CD14-positive monocyte (primary cell): ENCODE results near the gene TSPAN18. TPM values are rescaled to one million over a fixed set of nuclear protein-coding genes. Genes with fewer than 3 reads are reported as not detected.

ENCODE experiments used
- DNase-seq, 3 donors: peaks; one replicate each; pipeline ENCODE4 v3.0.0-alpha.2; 2011 to 2022
- H2AFZ ChIP-seq: 2 replicates; pipeline ENCODE4 v1.6.0; 2012; ENCODE audit warnings: mild to moderate bottlenecking, low read depth, low read length, inconsistent platforms; ENCODE audit not compliant: insufficient read depth, poor library complexity, severe bottlenecking
- H3K27ac ChIP-seq, 2 donors: 1 replicate in 1 of 2; 2 replicates in 1 of 2; pipeline ENCODE4 v1.5.1; 2012 to 2013; ENCODE audit warnings: low read length in 2 of 2, control low read depth in 1 of 2, inconsistent platforms in 1 of 2, low read depth in 1 of 2, mild to moderate bottlenecking in 1 of 2
- H3K27me3 ChIP-seq, 2 donors: one replicate each; pipeline versions ENCODE4 v1.6.0 to v1.6.1; 2011 to 2013; ENCODE audit warnings: low read length in 2 of 2; ENCODE audit not compliant: control insufficient read depth in 2 of 2, insufficient read depth in 2 of 2
- H3K36me3 ChIP-seq, 2 donors: replicated peaks in 1 of 2; 1 replicate in 1 of 2; 2 replicates in 1 of 2; pipeline versions ENCODE4 v1.5.1 to v1.6.1; 2012 to 2013; ENCODE audit warnings: low read length in 2 of 2, control low read depth in 1 of 2, inconsistent platforms in 1 of 2, mild to moderate bottlenecking in 1 of 2; ENCODE audit not compliant: insufficient read depth in 2 of 2, control insufficient read depth in 1 of 2
- H3K4me1 ChIP-seq, 2 donors: 1 replicate in 1 of 2; 2 replicates in 1 of 2; pipeline versions ENCODE4 v1.5.1 to v1.6.1; 2012 to 2013; ENCODE audit warnings: low read length in 2 of 2, control low read depth in 1 of 2, inconsistent platforms in 1 of 2, mild to moderate bottlenecking in 1 of 2, moderate library complexity in 1 of 2; ENCODE audit not compliant: insufficient read depth in 2 of 2, control insufficient read depth in 1 of 2
- H3K4me2 ChIP-seq: replicated peaks from 2 replicates; pipeline ENCODE3; 2012; ENCODE audit warnings: low read length, moderate library complexity, mild to moderate bottlenecking; ENCODE audit not compliant: poor library complexity, severe bottlenecking; ENCODE audit errors: extremely low read depth
- H3K4me3 ChIP-seq, 3 experiments: fragments of 200-600 bp in 1 of 3; sonication (generic) in 1 of 3; replicated peaks in 1 of 3; 1 replicate in 2 of 3; 2 replicates in 1 of 3; pipeline ENCODE4 v1.5.1; 2011 to 2013; ENCODE audit warnings: low read length in 3 of 3, mild to moderate bottlenecking in 3 of 3, control low read depth in 2 of 3, low read depth in 2 of 3, inconsistent platforms in 1 of 3, moderate library complexity in 1 of 3
- H3K79me2 ChIP-seq: 2 replicates; pipeline ENCODE4 v1.6.0; 2012; ENCODE audit warnings: mild to moderate bottlenecking, control low read depth, inconsistent platforms, low read length, moderate library complexity; ENCODE audit not compliant: insufficient read depth
- H3K9ac ChIP-seq: 2 replicates; pipeline ENCODE4 v1.6.0; 2017; ENCODE audit warnings: low read length, mild to moderate bottlenecking; ENCODE audit not compliant: insufficient read depth, poor library complexity, severe bottlenecking
- H3K9me3 ChIP-seq, 2 donors: replicated peaks in 1 of 2; 1 replicate in 1 of 2; 2 replicates in 1 of 2; pipeline versions ENCODE4 v1.5.1 to v1.6.1; 2012 to 2013; ENCODE audit warnings: low read length in 2 of 2, control low read depth in 1 of 2; ENCODE audit not compliant: control insufficient read depth in 1 of 2, insufficient read depth in 1 of 2
- H4K20me1 ChIP-seq: 2 replicates; pipeline ENCODE4 v1.6.0; 2012; ENCODE audit warnings: mild to moderate bottlenecking, low read length, control low read depth, moderate library complexity; ENCODE audit not compliant: insufficient read depth
- H3K27ac Mint-ChIP-seq, 7 donors: one replicate each; pipeline ENCODE4 v1.8.0; 2020; ENCODE audit warnings: mild to moderate bottlenecking in 7 of 7, mixed read lengths in 7 of 7, moderate library complexity in 6 of 7, inconsistent platforms in 2 of 7
- H3K27me3 Mint-ChIP-seq, 3 donors: one replicate each; pipeline ENCODE4 v1.8.0; 2021 to 2022; ENCODE audit warnings: low read depth in 3 of 3, mild to moderate bottlenecking in 3 of 3, mixed read lengths in 3 of 3, moderate library complexity in 3 of 3, inconsistent platforms in 1 of 3
- H3K36me3 Mint-ChIP-seq, 2 donors: one replicate each; pipeline ENCODE4 v1.8.0; 2020; ENCODE audit warnings: mixed read lengths in 2 of 2, inconsistent platforms in 1 of 2, mild to moderate bottlenecking in 1 of 2
- H3K4me1 Mint-ChIP-seq: one replicate; pipeline ENCODE4 v1.8.0; 2020; ENCODE audit warnings: mild to moderate bottlenecking, mixed read lengths
- H3K4me3 Mint-ChIP-seq, 2 donors: one replicate each; pipeline ENCODE4 v1.8.0; 2020; ENCODE audit warnings: mild to moderate bottlenecking in 2 of 2, mixed read lengths in 2 of 2, moderate library complexity in 1 of 2
- H3K9me3 Mint-ChIP-seq, 7 donors: one replicate each; pipeline ENCODE4 v1.8.0; 2020 to 2022; ENCODE audit warnings: mixed read lengths in 7 of 7, mild to moderate bottlenecking in 6 of 7, moderate library complexity in 6 of 7, inconsistent platforms in 2 of 7
- WGBS: methylation state at CpG from one replicate; pipeline ENCODE4 v1.1.5; 2013; ENCODE audit warnings: missing lambda C conversion rate; ENCODE audit not compliant: insufficient coverage; 5-methylcytosine and 5-hydroxymethylcytosine counted together
- intact Hi-C, 2 donors: fragments of 100-400 bp; cut with micrococcal nuclease; formaldehyde crosslinking; loops; one replicate each; pipeline versions ENCODE4 v1.15.0 to v1.15.1; 2023
- polyA plus RNA-seq, 3 donors: library from polyadenylated mRNA; depleted of rRNA in 1 of 3; unstranded in 2 of 3; stranded (reverse) in 1 of 3; fragments of 300-500 nt in 2 of 3; fragments of >200 nt in 1 of 3; fragmentation: Illumina TruSeq in 2 of 3; gene quantifications; 1 replicate in 2 of 3; 2 replicates in 1 of 3; pipeline ENCODE4 v1.2.3, GENCODE V29; 2012 to 2021
- TF ChIP-seq, protein P1 (sequence below): fragments of 200-600 bp; IDR thresholded peaks from one replicate; pipeline ENCODE4 v1.8.0; 2022; ENCODE audit warnings: antibody characterized with exemption, mild to moderate bottlenecking

The TSPAN18 gene
- polyA plus RNA-seq, 3 donors = not detected

DNA sequence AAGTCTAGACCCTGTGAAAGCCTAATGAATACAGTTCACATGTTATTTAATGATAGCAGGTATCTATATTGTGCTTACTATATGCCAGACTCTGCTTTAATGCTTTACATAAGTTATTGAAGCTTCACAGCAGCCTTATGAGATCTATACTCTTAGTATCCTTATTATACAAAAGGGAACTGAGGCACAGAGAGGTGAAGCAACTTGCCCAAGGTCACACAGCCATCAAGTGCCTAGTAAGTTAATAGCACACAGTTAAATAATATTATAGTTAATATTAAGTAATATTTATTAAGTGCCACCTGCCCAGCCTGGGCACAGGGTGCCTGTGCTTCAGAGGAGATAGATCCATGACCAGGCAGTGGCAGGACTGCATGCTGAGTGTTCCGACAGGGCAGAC, 145.8 kb downstream of the TSPAN18 start:
- no peak for DNase-seq
- Mint-ChIP-seq H3K9me3 (peaks cover 2 to 13% (median 12%) of the 10 kb centered on the region in 7 donors), H3K36me3 (peaks cover 0 to 5% of the 10 kb centered on the region in 2 donors), H3K4me3 (no peak overlapping the region), H3K4me1 (peaks cover 17% of the 10 kb centered on the region), H3K27ac (no peak overlapping the region), H3K27me3 (peaks cover 5 to 23% (median 14%) of the 10 kb centered on the region in 3 donors)
- Histone ChIP-seq H4K20me1 (no peaks in the 10 kb centered on the region), H2AFZ (no peak overlapping the region), H3K4me1 (peaks cover 8 to 11% of the 10 kb centered on the region in 2 donors), H3K9ac (no peak overlapping the region), H3K4me3 (no peak overlapping the region), H3K79me2 (no peaks in the 10 kb centered on the region), H3K4me2 (no peak overlapping the region), H3K36me3 (no peaks in the 10 kb centered on the region), H3K27me3 (peaks cover 0 to 2% of the 10 kb centered on the region in 2 donors), H3K9me3 (peaks cover 0 to 7% of the 10 kb centered on the region in 2 donors), H3K27ac (no peak overlapping the region)
- 92% methylated on average over 1 of the region's 1 CpG for WGBS
- TF ChIP-seq, protein P1, sequence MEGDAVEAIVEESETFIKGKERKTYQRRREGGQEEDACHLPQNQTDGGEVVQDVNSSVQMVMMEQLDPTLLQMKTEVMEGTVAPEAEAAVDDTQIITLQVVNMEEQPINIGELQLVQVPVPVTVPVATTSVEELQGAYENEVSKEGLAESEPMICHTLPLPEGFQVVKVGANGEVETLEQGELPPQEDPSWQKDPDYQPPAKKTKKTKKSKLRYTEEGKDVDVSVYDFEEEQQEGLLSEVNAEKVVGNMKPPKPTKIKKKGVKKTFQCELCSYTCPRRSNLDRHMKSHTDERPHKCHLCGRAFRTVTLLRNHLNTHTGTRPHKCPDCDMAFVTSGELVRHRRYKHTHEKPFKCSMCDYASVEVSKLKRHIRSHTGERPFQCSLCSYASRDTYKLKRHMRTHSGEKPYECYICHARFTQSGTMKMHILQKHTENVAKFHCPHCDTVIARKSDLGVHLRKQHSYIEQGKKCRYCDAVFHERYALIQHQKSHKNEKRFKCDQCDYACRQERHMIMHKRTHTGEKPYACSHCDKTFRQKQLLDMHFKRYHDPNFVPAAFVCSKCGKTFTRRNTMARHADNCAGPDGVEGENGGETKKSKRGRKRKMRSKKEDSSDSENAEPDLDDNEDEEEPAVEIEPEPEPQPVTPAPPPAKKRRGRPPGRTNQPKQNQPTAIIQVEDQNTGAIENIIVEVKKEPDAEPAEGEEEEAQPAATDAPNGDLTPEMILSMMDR = no peak
- intact Hi-C loops = no loop called here

DNA sequence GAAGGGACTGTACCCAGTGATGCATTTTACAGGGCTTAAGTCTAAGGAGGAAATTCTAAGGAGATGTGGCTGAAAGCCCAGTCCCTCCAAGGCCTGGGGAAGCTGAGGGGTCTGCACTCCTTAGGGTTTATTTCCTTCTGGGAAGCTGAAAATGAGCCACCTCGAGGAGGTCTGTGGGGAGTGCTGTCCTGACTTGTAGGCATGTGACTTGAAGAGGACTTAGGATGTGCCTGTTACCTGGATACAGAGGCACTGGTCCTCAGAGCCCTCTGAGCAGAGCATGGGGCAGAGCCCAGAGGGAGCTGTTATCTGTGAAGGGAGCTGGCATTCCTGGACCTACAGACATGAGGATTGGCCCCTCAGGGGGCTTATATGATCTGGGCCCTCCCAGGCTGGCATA, 146.8 kb downstream of the TSPAN18 start:
- H3K27me3 ChIP-seq = no peaks in the 10 kb centered on the region
- TF ChIP-seq, protein P1 = no peak
- no peaks in the 10 kb centered on the region for H3K79me2 ChIP-seq
- intact Hi-C loops = no loop called here
- peaks cover 2 to 13% (median 12%) of the 10 kb centered on the region in 7 donors for H3K9me3 Mint-ChIP-seq
- no peak overlapping the region for H3K9ac ChIP-seq
- no peak overlapping the region for H2AFZ ChIP-seq
- no peak for DNase-seq
- peaks cover 8 to 11% of the 10 kb centered on the region in 2 donors for H3K4me1 ChIP-seq
- WGBS = 50% methylated on average over 1 of the region's 1 CpG
- no peak overlapping the region for H3K27ac ChIP-seq
- no peak overlapping the region for H3K4me2 ChIP-seq
- H3K9me3 ChIP-seq = peaks cover 0 to 7% of the 10 kb centered on the region in 2 donors
- no peaks in the 10 kb centered on the region for H4K20me1 ChIP-seq
- H3K4me3 Mint-ChIP-seq = no peak overlapping the region
- H3K27me3 Mint-ChIP-seq = peaks cover 3 to 19% (median 6%) of the 10 kb centered on the region in 3 donors
- no peak overlapping the region for H3K4me3 ChIP-seq
- peaks cover 17% of the 10 kb centered on the region for H3K4me1 Mint-ChIP-seq
- H3K36me3 ChIP-seq = no peaks in the 10 kb centered on the region
- peaks cover 0 to 5% of the 10 kb centered on the region in 2 donors for H3K36me3 Mint-ChIP-seq
- no peak overlapping the region for H3K27ac Mint-ChIP-seq
